HG03354 (cell line): ENCODE measurements around the gene ZMIZ1.
A peak's percentile ranks its signal among the peaks of the same experiment; 100 is the strongest.

Experiments
- ATAC-seq: cut with Tn5 transposase; IDR thresholded peaks from one replicate; pipeline ENCODE4 v1.9.1; 2021; ENCODE audit warnings: mild to moderate bottlenecking; ENCODE audit not compliant: unreplicated experiment, poor library complexity, severe bottlenecking

ZMIZ1 gene

GRCh38 chr10:79107736-79108264 is 39.0 kb downstream of the ZMIZ1 start:
- no peak for ATAC-seq

GRCh38 chr10:79108728-79109127 is 40.0 kb downstream of the ZMIZ1 start:
- no peak for ATAC-seq

GRCh38 chr10:79111427-79111826 is 42.7 kb downstream of the ZMIZ1 start:
- ATAC-seq, result no peak

GRCh38 chr10:79111846-79112614 is 43.3 kb downstream of the ZMIZ1 start:
- no peak for ATAC-seq

- no peak for ATAC-seq
Measured at GRCh38 chr10:79112881-79113431, 44.2 kb downstream of the ZMIZ1 start.

GRCh38 chr10:79113827-79114226 is 45.1 kb downstream of the ZMIZ1 start:
- no peak for ATAC-seq

- ATAC-seq, result no peak
Measured at GRCh38 chr10:79115302-79115701, 46.5 kb downstream of the ZMIZ1 start.

- peak; percentile 32 for ATAC-seq
Measured at GRCh38 chr10:79116368-79116767, 47.6 kb downstream of the ZMIZ1 start.

- peak; percentile 74 for ATAC-seq
Measured at GRCh38 chr10:79116801-79117723, 48.3 kb downstream of the ZMIZ1 start.

- ATAC-seq, result no peak
Measured at GRCh38 chr10:79118286-79119202, 49.8 kb downstream of the ZMIZ1 start.

- no peak for ATAC-seq
Measured at GRCh38 chr10:79119306-79119705, 50.5 kb downstream of the ZMIZ1 start.

- no peak for ATAC-seq
Measured at GRCh38 chr10:79123547-79123963, 54.8 kb downstream of the ZMIZ1 start.

GRCh38 chr10:79124066-79124465 is 55.3 kb downstream of the ZMIZ1 start:
- ATAC-seq, result no peak

GRCh38 chr10:79125092-79125491 is 56.3 kb downstream of the ZMIZ1 start:
- ATAC-seq, result no peak

GRCh38 chr10:79126351-79127080 is 57.8 kb downstream of the ZMIZ1 start:
- ATAC-seq, result no peak

GRCh38 chr10:79127151-79127961 is 58.6 kb downstream of the ZMIZ1 start:
- ATAC-seq, result no peak

- ATAC-seq, result no peak
Measured at GRCh38 chr10:79128241-79128922, 59.6 kb downstream of the ZMIZ1 start.
